ENCODE results near the gene MICALL1.

GRCh38 chr22:37905534-37906363, at the start of gene MICALL1:
- TF ChIP-seq CTCF (IDR thresholded peaks at IDR 0.05) (no peak), POLR2A (IDR thresholded peaks at IDR 0.05) (no peak)
